HG03103 (cell line): ENCODE data around the gene HOXA10.

ENCODE experiments used
- ATAC-seq: cut with Tn5 transposase; IDR thresholded peaks from one replicate; pipeline ENCODE4 v1.9.1; 2021; ENCODE audit warnings: low read depth; ENCODE audit not compliant: unreplicated experiment

The HOXA10 gene

DNA sequence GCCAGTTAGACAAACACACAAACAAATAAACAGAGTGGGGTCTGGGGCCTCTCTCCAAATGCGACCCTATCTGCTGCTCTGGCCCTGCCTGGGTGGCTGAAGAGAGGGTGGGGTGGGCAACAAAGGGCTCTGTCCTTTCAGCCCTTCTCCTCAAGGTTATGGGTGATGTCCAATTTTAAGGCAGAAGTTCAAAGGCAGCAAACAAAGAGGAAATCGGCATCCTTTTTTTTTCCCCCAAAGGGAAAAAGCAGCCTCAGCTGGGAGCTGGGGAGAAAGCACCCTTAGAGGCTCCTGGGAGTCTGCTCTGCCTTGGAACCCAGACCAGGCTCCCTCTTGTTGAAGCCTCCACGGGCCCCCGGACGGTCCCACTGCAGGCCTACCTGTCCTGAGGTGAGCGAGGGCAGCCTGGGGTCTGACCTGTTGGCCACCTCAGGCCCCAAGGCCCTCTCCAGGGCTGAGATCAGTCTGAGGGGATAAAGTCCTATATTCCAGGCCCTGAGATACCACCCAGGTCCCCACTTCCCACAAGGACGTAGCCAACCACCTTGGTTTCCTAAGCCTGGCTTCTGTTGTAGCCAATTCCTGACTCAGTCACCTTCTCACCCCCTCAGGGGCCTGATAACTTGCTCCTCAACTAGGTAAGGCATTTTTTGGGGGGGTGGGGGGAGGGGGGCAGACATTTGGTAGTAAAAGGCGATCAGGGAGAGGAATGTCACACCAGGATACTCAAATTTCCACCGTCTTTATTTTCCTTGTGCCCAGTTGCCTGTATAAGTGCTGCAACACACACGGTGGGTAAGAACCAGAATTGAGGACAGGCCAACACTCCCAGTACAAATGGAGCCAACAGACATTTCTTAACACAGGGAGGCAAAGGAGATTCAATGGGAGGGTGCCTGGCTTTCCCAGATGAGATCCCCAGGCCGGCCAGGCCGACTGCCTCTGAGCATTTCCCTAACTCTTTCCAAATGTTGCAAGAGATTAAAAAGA is 6.6 kb upstream of the HOXA10 start:
- ATAC-seq: no peak

DNA sequence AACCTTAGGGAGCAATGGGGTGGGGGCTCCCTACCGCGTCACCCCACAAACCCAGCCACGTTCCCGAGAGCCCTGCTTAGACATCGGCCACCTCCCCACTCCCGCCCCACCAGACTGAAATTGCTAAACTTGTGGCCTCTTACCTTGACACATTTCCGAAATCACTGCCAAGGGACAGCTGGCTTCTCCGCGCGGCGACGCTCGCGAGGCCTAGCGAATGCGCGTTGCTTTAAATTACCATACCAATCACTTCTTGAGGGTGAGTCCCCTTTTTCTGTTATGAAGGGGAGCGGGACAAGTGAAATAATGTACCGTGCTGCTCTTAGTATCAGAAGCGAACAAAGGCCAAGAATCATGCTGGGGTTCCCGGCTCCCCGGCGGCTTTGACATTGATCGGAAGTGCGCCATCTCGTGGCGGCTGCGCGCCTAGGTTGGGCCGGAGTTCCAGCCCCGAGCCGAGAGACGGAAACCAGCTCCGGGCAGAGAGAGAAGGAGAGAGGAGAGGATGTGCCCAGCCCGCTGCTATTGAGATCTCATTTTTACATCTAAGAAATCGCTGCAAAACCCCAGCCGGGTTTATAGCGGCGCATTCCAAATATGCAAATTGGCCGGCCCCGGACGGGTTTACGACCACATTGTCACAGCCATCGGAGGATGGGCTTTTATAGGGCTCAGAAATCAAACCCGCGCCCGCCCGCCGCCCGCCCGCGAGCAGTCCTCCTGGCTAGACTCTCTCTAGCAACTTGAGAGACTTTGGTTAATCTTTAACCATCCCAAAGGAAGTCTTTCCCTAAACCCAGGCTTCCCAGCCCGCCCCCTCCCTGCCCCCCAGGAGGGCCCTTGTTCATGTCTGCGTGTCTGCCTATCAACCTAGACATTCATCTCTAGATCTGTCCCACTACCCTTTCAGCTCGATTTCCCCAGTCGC is 5.6 kb upstream of the HOXA10 start:
- no peak for ATAC-seq

- no peak for ATAC-seq
Measured at GRCh38 chr7:27179030-27179429, 4.9 kb upstream of the HOXA10 start.

GRCh38 chr7:27178366-27178765 is 4.2 kb upstream of the HOXA10 start:
- no peak for ATAC-seq

DNA sequence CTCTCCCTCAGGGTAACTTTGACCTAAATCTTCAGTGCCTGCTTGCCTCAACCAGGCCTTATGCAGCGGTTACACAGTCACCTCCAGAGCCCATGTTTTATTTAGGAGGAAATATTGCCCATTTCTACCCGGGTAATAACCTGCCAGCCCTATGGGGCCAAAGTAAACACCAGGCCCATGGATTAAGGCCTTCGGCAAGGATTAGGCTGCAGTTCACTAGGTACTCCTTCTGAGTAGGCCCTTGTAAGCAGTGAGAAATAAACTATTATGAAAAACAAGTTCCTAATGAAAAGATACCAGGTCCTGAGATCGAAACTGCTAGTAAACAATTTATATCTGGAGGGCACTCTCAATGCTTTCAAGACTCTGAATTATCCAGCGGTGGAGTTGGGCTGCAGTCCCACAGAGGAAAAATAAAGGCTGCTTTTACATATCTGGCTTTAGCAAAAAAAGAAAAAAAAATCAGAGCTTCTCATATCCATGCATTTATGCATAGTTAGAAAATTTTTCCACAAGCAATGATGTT is 3.7 kb upstream of the HOXA10 start:
- ATAC-seq: no peak

DNA sequence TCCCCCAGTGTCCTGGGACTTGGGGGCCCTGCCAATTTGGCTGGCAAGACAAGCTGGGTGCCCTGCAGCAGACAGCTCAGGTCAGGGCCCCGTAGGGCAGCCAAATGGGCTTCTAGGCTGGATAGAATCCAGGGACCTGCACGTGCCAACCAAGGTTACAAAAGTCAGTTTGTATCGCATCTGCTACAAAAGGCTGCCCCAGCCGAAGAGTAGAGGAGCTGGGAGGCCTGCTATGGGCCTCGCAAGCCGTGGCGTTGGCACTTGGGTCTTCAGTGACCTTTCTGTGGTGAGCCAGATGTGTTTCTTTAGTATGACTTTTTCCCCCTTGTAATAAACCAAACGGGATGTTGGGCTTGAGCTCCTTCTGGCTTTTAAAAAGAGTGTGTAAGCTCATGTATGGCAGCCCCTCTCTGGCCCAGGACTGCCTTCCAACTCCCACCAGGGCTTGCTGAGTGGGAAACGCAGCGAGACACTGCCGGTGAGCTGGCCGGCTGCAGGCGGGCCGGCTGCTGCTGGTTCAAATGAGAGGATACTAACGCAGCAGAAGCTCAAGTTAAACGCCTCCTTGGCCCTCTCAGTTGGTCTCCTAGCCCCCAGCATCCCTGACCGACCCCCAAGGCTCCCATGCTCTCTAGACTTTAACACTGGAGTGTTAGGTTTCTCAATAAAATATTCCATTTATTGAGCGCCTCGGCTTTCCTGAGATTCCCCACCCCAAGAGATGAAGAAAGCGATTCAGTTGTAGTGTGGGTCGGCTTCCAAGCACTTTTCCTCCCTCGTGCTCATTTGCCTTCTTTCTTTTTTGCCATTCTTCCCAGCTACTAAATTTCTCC is 3.1 kb upstream of the HOXA10 start:
- ATAC-seq: no peak

- ATAC-seq: no peak
Measured at GRCh38 chr7:27176524-27176845, 2.4 kb upstream of the HOXA10 start.

GRCh38 chr7:27175626-27176523 is 1.8 kb upstream of the HOXA10 start:
- no peak for ATAC-seq

DNA sequence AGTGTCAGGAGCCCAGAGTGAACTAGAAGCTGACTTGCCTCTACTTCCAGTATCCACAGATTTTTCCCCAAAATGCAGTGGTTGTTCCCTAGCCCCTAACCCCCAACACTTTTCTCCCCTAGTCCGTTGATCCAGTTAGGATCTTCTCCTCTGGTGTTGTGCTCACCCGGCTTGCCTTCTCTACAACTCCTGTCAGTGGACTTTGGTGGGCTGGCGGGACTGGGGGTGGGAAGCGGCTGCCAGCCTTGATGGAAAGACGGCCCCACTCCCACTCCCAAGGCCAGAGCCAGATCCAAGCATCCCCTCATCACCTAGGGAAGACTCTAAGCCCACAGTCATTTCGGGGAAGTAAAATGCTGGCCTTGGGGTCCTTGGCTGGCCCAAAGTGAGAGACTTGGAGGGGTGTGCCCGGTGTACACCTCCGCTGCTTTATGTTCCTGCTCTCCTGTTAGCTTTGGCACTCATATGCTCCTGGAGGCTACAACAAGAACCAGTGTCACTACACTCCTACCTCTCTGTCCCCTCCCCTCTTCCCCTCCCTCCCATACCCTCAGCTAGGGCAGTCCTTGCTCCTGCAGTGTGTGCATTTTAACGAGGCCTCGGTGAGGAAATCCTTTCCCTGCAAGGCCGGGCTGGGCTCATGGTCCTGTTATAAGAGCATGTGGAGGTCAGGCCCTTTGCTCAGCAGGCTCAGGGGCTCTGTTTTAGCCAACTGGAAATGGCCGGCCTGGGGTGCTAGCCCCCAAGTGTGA is 930 bp upstream of the HOXA10 start:
- ATAC-seq: no peak

- no peak for ATAC-seq
Measured at GRCh38 chr7:27173511-27173955, 587 bp downstream of the HOXA10 start.

DNA sequence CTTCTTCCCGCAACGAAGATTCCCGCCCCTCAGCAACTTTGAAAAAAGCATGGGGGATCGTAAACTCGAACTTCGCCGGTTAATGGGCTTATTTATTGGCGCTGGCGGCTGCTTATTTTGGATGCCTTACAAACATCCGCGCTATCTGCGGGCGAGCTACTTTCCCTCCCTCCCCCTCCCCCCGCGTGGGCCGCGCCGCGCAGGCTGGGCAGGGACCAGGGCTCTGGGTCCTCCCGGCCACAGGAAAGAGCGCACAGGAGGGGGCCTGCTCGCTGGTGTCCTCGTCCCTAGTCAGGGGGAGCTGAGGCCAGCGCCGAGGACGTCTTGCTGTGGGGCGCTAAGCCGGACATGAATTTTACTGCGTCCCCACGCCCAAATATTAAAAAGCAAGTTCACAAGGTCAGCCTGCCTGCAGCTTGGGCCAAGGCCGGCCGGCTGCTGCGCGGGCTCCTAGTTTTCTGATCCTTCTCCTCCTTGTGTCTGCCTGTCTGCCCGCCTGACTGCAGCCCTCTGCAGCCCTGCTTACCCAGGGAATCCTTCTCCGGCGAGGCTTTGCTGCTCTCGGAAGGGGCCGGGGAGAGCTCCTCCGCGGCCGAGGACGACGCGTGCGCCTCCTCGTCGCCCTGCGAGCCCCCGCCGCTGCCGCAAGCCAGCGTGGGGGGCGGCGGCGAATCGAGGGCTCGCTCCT is 1.2 kb downstream of the HOXA10 start:
- ATAC-seq: no peak

- no peak for ATAC-seq
Measured at GRCh38 chr7:27172315-27172774, 1.8 kb downstream of the HOXA10 start.

DNA sequence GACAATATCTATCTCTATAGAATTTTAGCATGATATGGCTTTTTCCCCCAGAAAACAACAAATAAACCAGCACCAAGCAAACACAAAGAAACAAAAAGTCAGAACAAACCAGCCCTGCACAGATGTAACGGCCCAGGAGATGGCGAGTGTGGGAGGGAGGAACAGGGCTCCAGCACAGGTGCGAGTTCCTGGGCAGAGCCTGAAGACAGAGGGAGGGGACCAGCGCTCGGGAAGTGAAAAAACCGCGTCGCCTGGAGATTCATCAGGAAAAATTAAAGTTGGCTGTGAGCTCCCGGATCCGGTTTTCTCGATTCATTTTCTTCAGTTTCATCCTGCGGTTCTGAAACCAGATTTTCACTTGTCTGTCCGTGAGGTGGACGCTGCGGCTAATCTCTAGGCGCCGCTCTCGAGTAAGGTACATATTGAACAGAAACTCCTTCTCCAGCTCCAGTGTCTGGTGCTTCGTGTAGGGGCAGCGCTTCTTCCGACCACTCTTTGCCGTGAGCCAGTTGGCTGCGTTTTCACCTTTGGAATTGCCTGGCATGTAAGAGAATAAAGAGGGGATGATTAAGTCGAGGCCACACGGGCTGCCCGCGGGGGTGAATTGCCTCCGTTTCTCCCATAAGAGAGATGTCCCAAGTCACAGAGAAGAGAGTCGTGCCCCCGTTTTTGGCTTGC is 2.3 kb downstream of the HOXA10 start:
- no peak for ATAC-seq

DNA sequence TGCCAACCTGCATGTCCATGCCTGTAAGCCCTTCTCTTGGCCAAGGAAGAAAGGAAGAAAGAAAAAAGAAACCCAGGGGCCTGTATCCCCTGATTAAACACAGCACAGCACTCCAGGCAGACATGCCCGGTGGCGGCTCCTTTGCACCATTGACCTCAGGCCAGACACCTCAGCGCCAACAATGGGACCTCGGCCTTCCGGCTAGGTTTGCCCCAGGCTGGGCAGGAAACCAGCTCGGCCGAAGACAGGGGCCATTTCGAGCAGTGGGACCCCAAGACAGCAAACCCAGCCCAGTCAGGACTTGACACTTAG is 2.8 kb downstream of the HOXA10 start:
- no peak for ATAC-seq

DNA sequence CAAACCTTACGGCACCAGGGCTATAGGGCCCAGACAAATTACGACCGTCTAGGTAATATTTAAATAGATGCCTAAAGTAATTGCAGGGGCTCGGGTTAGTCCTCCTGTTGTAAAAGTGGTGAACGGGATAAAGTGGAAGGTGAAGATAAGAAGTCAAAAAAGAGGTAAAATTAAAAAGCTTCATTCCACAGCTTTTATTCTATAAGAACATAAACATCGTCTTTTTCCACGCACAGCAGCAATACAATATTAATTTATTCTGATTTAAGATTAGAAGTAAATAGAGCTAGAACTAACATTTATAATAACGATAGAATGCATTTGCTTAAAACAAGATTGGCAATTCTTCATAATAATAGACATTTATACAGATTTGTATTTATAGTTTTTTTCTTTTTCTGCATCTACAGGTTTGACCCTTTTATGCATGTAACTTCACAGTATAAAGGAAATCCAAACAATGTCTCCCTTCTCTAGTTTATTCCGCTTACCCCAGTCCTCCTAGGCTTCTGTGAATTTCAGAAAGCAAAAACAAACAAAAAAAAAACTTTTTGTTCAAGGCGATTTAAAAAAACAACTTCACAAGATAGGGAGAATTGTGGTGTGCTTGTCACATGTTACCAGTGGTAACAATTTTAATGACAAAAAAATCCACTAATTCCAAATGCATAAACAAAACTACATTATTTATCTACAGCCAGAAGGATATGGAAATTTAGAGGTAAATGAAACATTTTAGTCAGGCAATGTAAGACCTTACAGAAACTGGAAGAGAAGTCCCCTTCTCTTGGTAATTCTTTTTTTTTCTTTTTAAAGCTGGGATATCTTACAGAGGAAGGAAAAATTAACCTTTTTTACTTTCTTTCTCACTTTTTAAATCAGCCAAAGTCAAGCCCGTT is 3.4 kb downstream of the HOXA10 start:
- no peak for ATAC-seq

DNA sequence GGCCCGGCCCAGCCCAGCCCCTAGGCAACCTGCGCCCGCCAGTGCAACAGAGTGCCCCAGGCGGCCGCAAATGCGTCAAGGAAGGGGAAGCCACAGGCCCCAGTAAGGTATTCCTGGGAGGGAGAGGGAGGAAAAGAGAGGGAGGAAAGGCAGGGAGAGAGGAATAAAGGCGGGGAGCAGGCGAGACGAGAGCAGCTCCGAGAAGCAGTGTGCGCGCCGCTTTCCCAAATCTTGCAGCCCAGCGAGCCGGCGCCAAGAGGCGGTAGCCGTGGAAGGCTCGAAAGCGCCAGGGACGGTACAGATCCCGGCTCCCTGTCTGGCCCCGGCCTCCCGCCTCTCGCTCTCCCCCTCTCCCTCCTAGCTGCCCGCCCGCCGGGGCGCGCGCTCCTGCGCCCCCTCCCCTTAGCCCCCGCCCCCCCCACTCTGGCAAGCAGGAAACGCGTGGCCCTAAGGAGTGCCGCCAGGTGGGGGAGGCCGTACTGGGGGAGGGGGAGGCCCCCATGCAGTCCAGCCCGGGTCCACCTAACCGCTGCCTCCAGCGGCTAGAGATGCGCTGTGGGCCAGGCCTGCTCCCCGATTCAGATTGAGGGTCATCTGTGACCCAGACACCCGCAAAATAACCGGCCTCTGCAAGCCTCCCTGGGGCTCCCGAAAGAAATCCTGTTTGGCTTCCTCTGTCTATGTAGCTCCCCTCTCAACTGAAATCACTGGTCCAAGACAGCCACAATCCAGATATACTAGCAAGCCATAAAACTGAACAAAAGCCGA is 4.3 kb downstream of the HOXA10 start:
- ATAC-seq: no peak
